Kidney tubule cell (primary cell): ENCODE measurements around the gene QARS1.

Source experiments
- DNase-seq: peaks from one replicate; pipeline ENCODE4 v3.0.0-alpha.2; 2018; ENCODE audit warnings: low spot score

Gene QARS1

GRCh38 chr3:49053543-49053942 is 51.0 kb downstream of the QARS1 start:
- DNase-seq: no peak
